GM12891 (cell line): ENCODE data around the gene NRIP1.

Source experiments
- PAX5 ChIP-seq: IDR thresholded peaks from 2 replicates; pipeline ENCODE4 v1.6.1; 2011; ENCODE audit warnings: low read length, moderate library complexity, mild to moderate bottlenecking; ENCODE audit not compliant: insufficient read depth, severe bottlenecking
- POLR2AphosphoS5 ChIP-seq: IDR thresholded peaks from 2 replicates; pipeline ENCODE4 v1.6.1; 2011; ENCODE audit warnings: low read depth, low read length, control low read depth

DNA sequence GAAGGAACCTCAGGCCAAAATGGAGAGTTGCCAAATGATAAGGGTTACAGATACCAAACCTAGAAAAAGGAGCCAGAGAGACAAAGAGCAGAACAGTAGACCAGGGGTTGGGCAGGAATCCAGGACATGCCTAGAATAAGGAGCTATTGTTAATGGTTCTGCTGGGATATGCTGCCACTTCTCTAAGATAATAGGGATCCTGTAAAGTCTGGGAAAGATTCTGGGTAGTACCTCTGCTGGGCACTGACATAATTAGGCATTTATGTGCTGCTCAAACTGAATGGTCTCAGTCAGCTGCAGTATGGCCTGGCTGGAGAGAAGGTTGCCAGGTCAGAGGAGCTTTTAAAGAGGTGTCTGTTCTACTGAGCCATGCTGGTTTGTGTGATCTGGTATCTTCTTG lies 19.9 kb upstream of the NRIP1 start:
- TF ChIP-seq POLR2AphosphoS5 (no peak), PAX5 (no peak)
